Neuron (in vitro differentiated cells): ENCODE data around the gene ANK3.

Experiments used
- H2AFZ ChIP-seq: one replicate; pipeline ENCODE4 v1.6.1; 2013; ENCODE audit warnings: low read depth, mild to moderate bottlenecking, inconsistent platforms, low read length, moderate library complexity
- H3K27me3 ChIP-seq: one replicate; pipeline ENCODE4 v1.6.1; 2013; ENCODE audit warnings: low read length; ENCODE audit not compliant: insufficient read depth
- H3K36me3 ChIP-seq: one replicate; pipeline ENCODE4 v1.6.1; 2013; ENCODE audit warnings: low read length; ENCODE audit not compliant: insufficient read depth
- H3K4me1 ChIP-seq: one replicate; pipeline ENCODE4 v1.6.1; 2013; ENCODE audit warnings: low read length; ENCODE audit not compliant: insufficient read depth
- H3K4me3 ChIP-seq: 2 replicates; pipeline ENCODE4 v1.5.1; 2013; ENCODE audit warnings: mild to moderate bottlenecking, low read length, moderate library complexity
- H3K9me3 ChIP-seq: one replicate; pipeline ENCODE4 v1.6.1; 2013; ENCODE audit warnings: low read length

Gene ANK3

GRCh38 chr10:60189861-60190475 is 199.7 kb downstream of the ANK3 start:
- no peaks in the 10 kb centered on the region for H3K4me1 ChIP-seq
- no peaks in the 10 kb centered on the region for H3K9me3 ChIP-seq
- H3K27me3 ChIP-seq, result no peaks in the 10 kb centered on the region
- no peak overlapping the region for H3K4me3 ChIP-seq
- H2AFZ ChIP-seq, result no peak overlapping the region
- H3K36me3 ChIP-seq, result no peaks in the 10 kb centered on the region

DNA sequence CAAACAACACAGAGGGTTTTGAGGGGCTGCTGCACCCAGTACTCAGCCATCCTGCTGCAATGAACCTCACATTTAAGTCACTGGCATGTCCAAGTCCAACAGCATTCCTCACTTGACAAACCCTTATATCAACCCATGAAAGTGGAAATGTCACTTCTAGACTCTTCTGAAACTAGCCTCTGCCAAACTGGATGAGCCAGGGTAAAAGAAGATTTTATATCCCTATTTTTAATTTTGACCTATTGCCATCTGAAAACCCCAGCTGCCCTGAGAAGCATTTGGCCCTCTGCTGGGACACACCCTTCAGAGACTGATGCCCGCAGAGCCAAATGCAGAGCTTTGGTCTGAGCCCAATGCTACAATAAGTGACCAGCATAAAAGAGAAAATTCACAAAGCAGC is 201.1 kb downstream of the ANK3 start:
- no peak overlapping the region for H2AFZ ChIP-seq
- no peaks in the 10 kb centered on the region for H3K36me3 ChIP-seq
- H3K4me1 ChIP-seq, result no peaks in the 10 kb centered on the region
- no peak overlapping the region for H3K4me3 ChIP-seq
- H3K9me3 ChIP-seq, result no peaks in the 10 kb centered on the region
- no peaks in the 10 kb centered on the region for H3K27me3 ChIP-seq

DNA sequence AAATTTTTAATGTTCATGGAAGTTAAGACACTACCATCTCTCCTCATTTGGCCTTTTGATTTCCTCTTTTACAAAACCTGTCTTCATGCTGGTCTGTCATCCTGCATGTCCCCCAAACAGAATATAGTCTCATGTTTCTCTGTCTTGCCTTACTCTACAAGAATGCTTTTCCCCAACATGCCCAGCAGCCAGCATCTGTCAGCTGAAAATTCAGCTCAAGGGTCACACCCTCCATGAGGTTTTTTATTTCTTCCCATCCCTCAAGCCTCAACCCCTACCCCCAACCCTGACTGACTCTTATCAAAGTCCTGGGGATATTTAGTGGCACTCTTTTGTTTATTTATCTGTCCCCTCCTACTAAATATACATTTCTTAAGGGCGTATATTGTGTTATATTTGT is 202.0 kb downstream of the ANK3 start:
- H3K27me3 ChIP-seq, result no peaks in the 10 kb centered on the region
- no peaks in the 10 kb centered on the region for H3K36me3 ChIP-seq
- no peaks in the 10 kb centered on the region for H3K4me1 ChIP-seq
- H3K9me3 ChIP-seq, result no peaks in the 10 kb centered on the region
- no peak overlapping the region for H2AFZ ChIP-seq
- no peak overlapping the region for H3K4me3 ChIP-seq

GRCh38 chr10:60186315-60187071 is 203.2 kb downstream of the ANK3 start:
- H3K4me1 ChIP-seq, result no peaks in the 10 kb centered on the region
- no peaks in the 10 kb centered on the region for H3K27me3 ChIP-seq
- H2AFZ ChIP-seq, result no peak overlapping the region
- no peaks in the 10 kb centered on the region for H3K9me3 ChIP-seq
- H3K4me3 ChIP-seq, result no peak overlapping the region
- H3K36me3 ChIP-seq, result no peaks in the 10 kb centered on the region

DNA sequence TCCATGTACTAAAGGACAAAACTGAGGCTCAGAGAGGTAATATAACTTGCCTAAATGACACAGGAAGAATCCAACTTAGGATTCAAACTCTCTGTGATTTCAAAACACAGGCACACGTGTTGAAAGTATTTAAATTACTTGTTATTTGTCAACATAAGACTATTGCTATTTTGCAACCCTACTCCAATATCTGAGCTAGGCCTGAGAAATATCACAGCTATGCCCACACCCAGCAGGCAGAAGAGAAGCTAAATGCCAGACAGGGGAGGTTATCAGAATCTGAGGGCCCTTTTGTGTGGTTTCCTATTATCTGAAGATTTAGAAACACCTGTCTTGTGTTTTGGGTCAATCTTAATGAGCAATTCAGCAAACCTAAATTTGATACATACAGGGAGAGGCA is 204.3 kb downstream of the ANK3 start:
- H3K4me1 ChIP-seq, result no peaks in the 10 kb centered on the region
- no peak overlapping the region for H2AFZ ChIP-seq
- no peaks in the 10 kb centered on the region for H3K36me3 ChIP-seq
- H3K9me3 ChIP-seq, result no peaks in the 10 kb centered on the region
- H3K27me3 ChIP-seq, result no peaks in the 10 kb centered on the region
- no peak overlapping the region for H3K4me3 ChIP-seq

DNA sequence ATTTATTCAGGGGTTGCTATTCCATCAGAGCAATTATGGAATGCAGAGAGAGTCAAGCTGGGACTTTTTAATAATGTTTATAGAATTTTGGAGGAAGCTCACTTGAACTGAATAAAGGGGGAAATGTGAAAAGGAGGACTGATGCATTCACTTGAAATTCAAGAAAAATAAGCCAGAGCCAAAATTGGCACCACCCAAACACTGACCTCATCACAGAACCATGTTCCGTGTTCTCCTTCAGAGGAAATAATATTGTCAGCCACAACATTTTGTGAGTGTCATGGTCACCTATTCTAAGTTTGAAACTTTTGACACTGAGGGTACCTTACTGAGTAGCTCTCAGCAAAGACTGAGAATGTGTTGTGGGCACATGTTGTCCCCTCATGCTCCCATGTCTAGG is 207.0 kb downstream of the ANK3 start:
- no peaks in the 10 kb centered on the region for H3K4me1 ChIP-seq
- H2AFZ ChIP-seq, result no peak overlapping the region
- no peaks in the 10 kb centered on the region for H3K36me3 ChIP-seq
- no peak overlapping the region for H3K4me3 ChIP-seq
- no peaks in the 10 kb centered on the region for H3K9me3 ChIP-seq
- no peaks in the 10 kb centered on the region for H3K27me3 ChIP-seq

DNA sequence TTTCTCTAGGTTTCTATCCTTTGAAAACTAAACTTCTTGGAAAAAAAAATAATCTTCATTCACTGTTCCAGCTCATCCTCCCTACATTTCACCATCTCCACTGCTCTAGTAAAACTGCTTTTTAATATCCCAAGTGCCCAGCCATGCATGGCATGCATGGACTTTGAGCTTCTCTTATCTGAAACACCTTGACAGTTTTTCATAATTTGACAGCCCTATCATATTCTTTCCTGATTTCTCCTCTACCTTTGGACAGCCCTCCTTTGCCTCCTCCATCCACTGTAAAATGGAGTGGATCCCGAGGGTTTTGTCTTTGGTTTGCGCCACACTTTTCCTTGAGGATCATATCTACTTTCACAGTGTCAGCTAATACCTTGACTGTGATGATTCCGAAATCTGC is 212.8 kb downstream of the ANK3 start:
- no peaks in the 10 kb centered on the region for H3K9me3 ChIP-seq
- no peak overlapping the region for H3K4me3 ChIP-seq
- H3K4me1 ChIP-seq, result no peaks in the 10 kb centered on the region
- no peaks in the 10 kb centered on the region for H3K27me3 ChIP-seq
- H3K36me3 ChIP-seq, result no peaks in the 10 kb centered on the region
- no peak overlapping the region for H2AFZ ChIP-seq

DNA sequence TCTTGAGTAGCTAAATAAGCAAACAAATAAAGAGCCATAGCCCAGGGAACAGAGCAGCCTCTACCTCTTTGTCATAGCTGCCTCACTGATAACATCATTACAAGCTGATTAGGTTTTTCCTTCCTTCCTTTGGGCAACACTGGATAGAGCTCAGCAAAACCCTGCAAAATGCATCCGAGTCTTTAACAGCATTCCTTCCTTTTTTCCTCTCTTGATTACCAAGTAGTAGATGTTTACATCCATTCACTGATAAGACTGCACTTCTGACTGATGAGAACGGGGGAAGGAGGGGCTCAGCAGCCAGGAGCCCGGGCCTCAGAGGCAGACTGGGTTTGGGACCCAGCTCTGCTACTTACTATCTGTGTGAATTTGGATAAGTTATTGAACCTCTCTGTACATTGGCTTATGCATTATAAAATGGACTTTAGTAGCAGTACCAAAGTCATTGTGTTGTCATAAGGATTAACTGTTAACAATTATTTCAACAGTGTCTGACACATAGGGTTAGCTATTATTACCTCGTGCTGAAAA is 214.2 kb downstream of the ANK3 start:
- Histone ChIP-seq H3K27me3 (no peaks in the 10 kb centered on the region), H3K4me3 (no peak overlapping the region), H3K4me1 (no peaks in the 10 kb centered on the region), H2AFZ (no peak overlapping the region), H3K36me3 (peaks cover 3% of the 10 kb centered on the region), H3K9me3 (no peaks in the 10 kb centered on the region)

GRCh38 chr10:60172363-60172990 is 217.2 kb downstream of the ANK3 start:
- H3K4me3 ChIP-seq, result no peak overlapping the region
- no peaks in the 10 kb centered on the region for H3K9me3 ChIP-seq
- H3K4me1 ChIP-seq, result no peaks in the 10 kb centered on the region
- no peak overlapping the region for H2AFZ ChIP-seq
- no peaks in the 10 kb centered on the region for H3K27me3 ChIP-seq
- peaks cover 3% of the 10 kb centered on the region for H3K36me3 ChIP-seq

GRCh38 chr10:60171436-60172013 is 218.2 kb downstream of the ANK3 start:
- Histone ChIP-seq H3K4me3 (no peak overlapping the region), H3K9me3 (no peaks in the 10 kb centered on the region), H3K36me3 (peaks cover 3% of the 10 kb centered on the region), H3K4me1 (no peaks in the 10 kb centered on the region), H3K27me3 (no peaks in the 10 kb centered on the region), H2AFZ (no peak overlapping the region)

- Histone ChIP-seq H2AFZ (no peak overlapping the region), H3K27me3 (no peaks in the 10 kb centered on the region), H3K9me3 (no peaks in the 10 kb centered on the region), H3K36me3 (peaks cover 3% of the 10 kb centered on the region), H3K4me3 (no peak overlapping the region), H3K4me1 (no peaks in the 10 kb centered on the region)
Measured at GRCh38 chr10:60170250-60170649, 219.4 kb downstream of the ANK3 start.

- Histone ChIP-seq H3K4me3 (no peak overlapping the region), H3K4me1 (no peaks in the 10 kb centered on the region), H2AFZ (no peak overlapping the region), H3K36me3 (peaks cover 3% of the 10 kb centered on the region), H3K27me3 (no peaks in the 10 kb centered on the region), H3K9me3 (no peaks in the 10 kb centered on the region)
Measured at GRCh38 chr10:60169111-60169510, 220.6 kb downstream of the ANK3 start.

- no peak overlapping the region for H2AFZ ChIP-seq
- H3K27me3 ChIP-seq, result no peaks in the 10 kb centered on the region
- H3K4me3 ChIP-seq, result no peak overlapping the region
- peaks cover 3% of the 10 kb centered on the region for H3K36me3 ChIP-seq
- no peaks in the 10 kb centered on the region for H3K9me3 ChIP-seq
- no peaks in the 10 kb centered on the region for H3K4me1 ChIP-seq
Measured at GRCh38 chr10:60167050-60167449, 222.6 kb downstream of the ANK3 start.
